ENCODE results near the gene TNFSF13. TPM values are rescaled to one million over a fixed set of nuclear protein-coding genes. Genes with fewer than 3 reads are reported as not detected.

Gene TNFSF13
- 0.22 and 0.34 TPM in 2 replicates for total RNA-seq

GRCh38 chr17:7558544-7559319, at the start of gene TNFSF13:
TSS of gene TNFSF13 (plus strand) at chr17:7558750. CDS start at chr17:7559040, 290 bp downstream.

DNA sequence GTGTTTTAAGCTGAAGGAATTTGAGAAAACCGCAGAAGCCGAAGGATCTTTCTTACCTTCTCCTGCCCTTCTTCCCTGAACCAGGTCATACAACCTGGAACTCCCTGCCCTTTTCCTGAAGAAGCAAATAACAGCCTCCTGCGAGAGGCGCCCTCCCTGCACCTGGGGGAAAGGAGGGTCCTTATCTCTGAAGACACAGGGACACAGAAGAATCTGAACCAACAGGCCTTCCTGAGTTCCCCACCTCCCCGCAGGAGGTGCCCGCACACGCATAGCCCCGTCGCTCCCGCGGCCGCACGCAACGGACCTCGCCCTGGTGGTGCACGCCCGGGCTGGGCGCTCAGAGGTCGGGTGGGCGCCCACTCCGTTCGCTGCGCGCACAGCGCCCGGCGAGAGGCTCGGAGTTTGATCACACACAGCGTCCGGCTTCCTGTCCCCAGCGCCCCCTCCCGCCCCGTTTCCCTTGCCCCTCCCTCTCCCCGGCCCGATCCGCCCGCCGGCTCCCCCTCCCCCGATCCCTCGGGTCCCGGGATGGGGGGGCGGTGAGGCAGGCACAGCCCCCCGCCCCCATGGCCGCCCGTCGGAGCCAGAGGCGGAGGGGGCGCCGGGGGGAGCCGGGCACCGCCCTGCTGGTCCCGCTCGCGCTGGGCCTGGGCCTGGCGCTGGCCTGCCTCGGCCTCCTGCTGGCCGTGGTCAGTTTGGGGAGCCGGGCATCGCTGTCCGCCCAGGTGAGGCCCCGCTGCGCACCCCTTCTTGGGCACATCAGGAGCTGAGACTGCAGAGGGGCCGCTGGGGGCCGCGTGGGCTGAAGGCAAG, 9.8 kb upstream of the TNFSF13 start, which contains the start of gene TNFSF12:
Gene TNFSF12, plus strand, starts transcription at position 474 of the 816 bp plus-strand sequence. Its CDS starts 96 bp downstream, at position 570.

DNA sequence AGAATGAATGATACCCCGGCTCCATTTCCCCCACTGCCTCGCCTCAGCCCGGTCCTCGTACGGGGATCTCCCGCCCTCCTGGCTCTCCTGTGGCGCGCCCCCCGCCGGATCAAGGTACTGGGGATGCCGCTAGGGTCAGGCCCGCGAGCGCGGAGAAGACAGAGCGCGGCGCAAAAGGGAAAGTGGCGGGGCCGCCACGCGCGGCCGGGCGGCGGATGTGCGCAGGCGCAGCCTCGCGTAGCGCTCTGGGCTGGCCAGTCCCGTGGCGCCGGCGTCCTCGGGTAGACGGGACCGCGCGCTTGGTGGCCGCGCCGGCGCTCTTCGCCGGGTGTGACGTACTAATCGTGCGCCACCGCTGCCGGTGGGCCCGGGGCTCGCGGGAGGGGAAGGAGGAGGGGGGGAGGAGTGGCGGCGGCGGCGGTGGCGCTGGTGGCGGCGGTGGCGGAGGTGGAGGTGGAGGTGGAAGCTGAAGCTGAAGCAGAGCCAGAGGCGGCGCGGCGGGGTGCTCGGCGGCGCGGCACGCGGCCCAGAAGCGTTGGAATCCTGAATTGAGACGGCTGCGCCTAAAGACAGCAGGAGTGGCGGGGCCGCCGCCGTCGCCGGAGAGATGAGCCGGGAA, 3.1 kb downstream of the TNFSF13 start, which contains the start of gene SENP3:
Gene SENP3, plus strand, starts transcription at position 331 of the 619 bp plus-strand sequence. CDS start 1,158 bp downstream, outside the sequence.

GRCh38 chr17:7579001-7579833, 20.7 kb downstream of the TNFSF13 start, which contains the start of gene CD68:
TSS of gene CD68 (plus strand) at chr17:7579638. CDS start at chr17:7579678, 40 bp downstream.

GRCh38 chr17:7583253-7584109, 24.9 kb downstream of the TNFSF13 start, which contains the start of gene MPDU1:
TSS of gene MPDU1 (plus strand) at chr17:7583852. CDS start at chr17:7583863, 11 bp downstream.

GRCh38 chr17:7589891-7590691, 31.5 kb downstream of the TNFSF13 start, which contains the start of gene SOX15:
TSS of gene SOX15 (minus strand) at chr17:7590094. CDS start at chr17:7589676, 418 bp downstream.

Other genes with a start within 250 kb of the TNFSF13 start
- 25.7 and 28.0 TPM in 2 replicates for gene GPS2, start 243.4 kb upstream of the TNFSF13 start, total RNA-seq
- gene NEURL4, start 229.4 kb upstream of the TNFSF13 start, total RNA-seq = 9.8 and 13.7 TPM in 2 replicates
- 0.43 TPM in 1 of 2 replicates, not detected in the other for gene ACAP1, start 222.2 kb upstream of the TNFSF13 start, total RNA-seq
- gene KCTD11, start 206.6 kb upstream of the TNFSF13 start, total RNA-seq = 2.1 and 2.8 TPM in 2 replicates
- gene TMEM95, start 203.6 kb upstream of the TNFSF13 start, total RNA-seq = not detected in 2 replicates
- gene TNK1, start 177.7 kb upstream of the TNFSF13 start, total RNA-seq = 1.3 and 2.3 TPM in 2 replicates
- 15.1 and 15.6 TPM in 2 replicates for gene PLSCR3, start 164.2 kb upstream of the TNFSF13 start, total RNA-seq
- 144 and 158 TPM in 2 replicates for gene TMEM256, start 154.7 kb upstream of the TNFSF13 start, total RNA-seq
- gene NLGN2, start 150.9 kb upstream of the TNFSF13 start, total RNA-seq = 1.2 and 1.3 TPM in 2 replicates
- gene SPEM1, start 138.4 kb upstream of the TNFSF13 start, total RNA-seq = not detected in 2 replicates
- not detected in 2 replicates for gene SPEM2, start 133.1 kb upstream of the TNFSF13 start, total RNA-seq
- not detected in 2 replicates for gene SPEM3, start 129.9 kb upstream of the TNFSF13 start, total RNA-seq
- gene TMEM102, start 123.3 kb upstream of the TNFSF13 start, total RNA-seq = 7.6 and 9.8 TPM in 2 replicates
- gene FGF11, start 119.2 kb upstream of the TNFSF13 start, total RNA-seq = 0.17 and 0.22 TPM in 2 replicates
- 9.9 and 12.0 TPM in 2 replicates for gene CHRNB1, start 113.7 kb upstream of the TNFSF13 start, total RNA-seq
- 8.9 and 9.1 TPM in 2 replicates for gene ZBTB4, start 79.1 kb upstream of the TNFSF13 start, total RNA-seq
- not detected in 2 replicates for gene SLC35G6, start 77.3 kb upstream of the TNFSF13 start, total RNA-seq
- 68.2 and 79.4 TPM in 2 replicates for gene POLR2A, start 74.4 kb upstream of the TNFSF13 start, total RNA-seq
- gene TNFSF12, start 9.7 kb upstream of the TNFSF13 start, total RNA-seq = 6.3 and 9.1 TPM in 2 replicates
- gene SENP3, start 3.2 kb downstream of the TNFSF13 start, total RNA-seq = 58.6 and 71.4 TPM in 2 replicates
- gene CD68, start 20.9 kb downstream of the TNFSF13 start, total RNA-seq = 0.52 and 0.87 TPM in 2 replicates
- 63.9 and 69.2 TPM in 2 replicates for gene MPDU1, start 25.1 kb downstream of the TNFSF13 start, total RNA-seq
- under 0.01 and 0.11 TPM in 2 replicates for gene SOX15, start 31.3 kb downstream of the TNFSF13 start, total RNA-seq
- gene FXR2, start 56.1 kb downstream of the TNFSF13 start, total RNA-seq = 30.0 and 33.2 TPM in 2 replicates
- 37.1 and 38.2 TPM in 2 replicates for gene SAT2, start 69.1 kb downstream of the TNFSF13 start, total RNA-seq
- gene SHBG, start 71.4 kb downstream of the TNFSF13 start, total RNA-seq = 0.11 and 0.26 TPM in 2 replicates
- not detected in 2 replicates for gene ATP1B2, start 92.2 kb downstream of the TNFSF13 start, total RNA-seq
- gene TP53, start 128.7 kb downstream of the TNFSF13 start, total RNA-seq = 26.0 and 36.7 TPM in 2 replicates
- 4.6 and 4.7 TPM in 2 replicates for gene WRAP53, start 129.7 kb downstream of the TNFSF13 start, total RNA-seq
- 0.33 and 0.52 TPM in 2 replicates for gene EFNB3, start 146.5 kb downstream of the TNFSF13 start, total RNA-seq
- under 0.01 and 0.43 TPM in 2 replicates for gene DNAH2, start 159.0 kb downstream of the TNFSF13 start, total RNA-seq

Measured in dermis lymphatic vessel endothelial cell (primary cell).